Activated T-cell treated with anti-CD3 and anti-CD28 coated beads for 1 hour (primary cell): Measurements from ENCODE around the gene PAIP2B.
"Not testable (repeated sequence)": the region's sequence is repeated elsewhere in the genome, so short reads cannot be mapped to it uniquely, and the experiment has no call there.

ENCODE experiments used
- DNase-seq: peaks from one replicate; pipeline ENCODE4 v3.0.0-alpha.2; 2020; ENCODE audit warnings: low read depth

PAIP2B gene

GRCh38 chr2:71216501-71216900 is 10.4 kb downstream of the PAIP2B start:
- DNase-seq: no peak

DNA sequence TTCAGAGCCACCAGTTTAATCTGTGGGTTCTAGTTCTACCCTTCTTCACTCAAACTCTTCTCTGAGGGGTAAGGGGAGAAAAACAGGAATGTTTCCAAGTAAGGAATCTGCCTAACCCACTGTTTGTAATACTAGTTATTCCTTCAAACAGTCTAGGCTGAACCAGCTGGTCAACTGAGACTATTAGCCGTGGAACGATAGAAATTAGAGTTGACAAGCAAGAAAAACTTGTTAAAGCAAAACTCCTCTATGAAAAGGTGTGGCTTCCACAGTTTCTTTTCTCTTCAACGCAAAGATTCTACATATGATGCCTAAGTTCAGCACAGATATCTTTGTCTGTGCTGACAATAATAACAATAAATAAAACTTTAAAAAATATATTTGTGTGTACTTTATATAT is 11.5 kb downstream of the PAIP2B start:
- DNase-seq: no peak

DNA sequence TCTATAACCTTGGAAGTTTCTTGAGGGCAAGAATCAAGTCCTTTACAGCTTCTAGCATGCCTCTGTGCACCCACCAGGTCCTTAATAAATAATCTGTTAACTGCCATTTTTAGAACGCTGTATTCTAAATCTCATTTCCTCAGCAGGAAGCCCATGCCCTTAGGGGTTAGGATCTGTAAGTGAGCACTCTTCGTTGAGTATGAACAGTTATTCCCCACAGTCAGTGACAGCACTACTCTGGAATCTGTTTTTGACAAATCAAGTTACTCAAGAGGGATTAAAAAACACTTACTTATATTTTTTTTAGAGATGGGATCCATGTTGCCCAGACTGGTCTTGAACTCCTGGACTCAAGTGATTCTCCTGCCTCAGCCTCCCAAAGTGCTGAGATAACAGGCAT is 14.6 kb downstream of the PAIP2B start:
- DNase-seq: no peak

GRCh38 chr2:71210292-71210691 is 16.6 kb downstream of the PAIP2B start:
- DNase-seq: no peak

- no peak for DNase-seq
Observed at GRCh38 chr2:71208756-71209155, 18.1 kb downstream of the PAIP2B start.

GRCh38 chr2:71207601-71208000 is 19.3 kb downstream of the PAIP2B start:
- no peak for DNase-seq

- no peak for DNase-seq
Observed at GRCh38 chr2:71206271-71206670, 20.6 kb downstream of the PAIP2B start.

GRCh38 chr2:71191570-71191943 is 35.3 kb downstream of the PAIP2B start:
- no peak for DNase-seq

DNA sequence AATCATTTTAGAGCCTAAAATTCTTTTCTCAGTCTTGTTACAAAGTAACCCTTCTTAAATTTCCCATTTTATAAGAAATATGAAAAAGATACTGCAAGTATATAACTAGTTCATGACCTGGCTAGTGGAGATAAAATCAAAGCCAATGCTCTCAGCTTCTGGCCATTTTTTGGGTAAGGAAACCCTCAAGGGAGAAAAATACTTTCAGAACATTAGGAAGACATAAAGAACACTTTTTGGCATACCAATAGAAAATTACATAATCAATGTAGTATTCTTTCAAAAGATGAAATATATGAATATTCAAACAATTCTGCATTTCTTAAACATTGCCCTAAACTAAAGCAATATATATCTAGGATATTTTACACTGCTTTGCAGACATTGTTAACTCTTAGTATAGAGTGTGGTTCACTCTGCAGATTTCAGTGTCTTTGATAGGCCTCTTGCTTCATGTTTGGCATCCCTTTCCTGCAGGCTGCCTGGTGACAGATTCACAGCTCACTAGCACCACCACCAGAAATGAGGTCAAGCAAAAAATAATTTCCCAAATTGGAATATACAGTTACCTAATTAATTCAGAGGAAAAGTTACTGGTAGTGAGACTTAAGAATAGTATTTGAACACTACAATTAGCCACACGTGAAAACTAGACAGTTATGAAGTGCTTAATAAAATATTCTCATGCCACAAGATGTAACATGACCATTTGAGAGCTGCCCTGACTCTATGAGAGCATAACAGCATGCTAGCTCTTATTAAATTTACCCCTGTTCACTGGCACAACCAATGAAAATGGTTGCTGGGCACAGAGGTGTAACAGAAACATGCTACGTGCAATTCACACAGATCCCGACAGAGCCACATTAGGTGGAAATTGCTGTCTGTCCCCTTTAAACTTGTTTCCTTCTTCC is 36.0 kb downstream of the PAIP2B start:
- no peak for DNase-seq

- no peak for DNase-seq
Observed at GRCh38 chr2:71187589-71187988, 39.3 kb downstream of the PAIP2B start.

GRCh38 chr2:71186973-71187372 is 39.9 kb downstream of the PAIP2B start:
- DNase-seq: no peak

- not testable (repeated sequence) for DNase-seq
Observed at GRCh38 chr2:71183306-71184115, 43.4 kb downstream of the PAIP2B start.

GRCh38 chr2:71181316-71181715 is 45.6 kb downstream of the PAIP2B start:
- DNase-seq: no peak

GRCh38 chr2:71178836-71179235 is 48.1 kb downstream of the PAIP2B start:
- not testable (repeated sequence) for DNase-seq

GRCh38 chr2:71174207-71174606 is 52.7 kb downstream of the PAIP2B start:
- no peak for DNase-seq

DNA sequence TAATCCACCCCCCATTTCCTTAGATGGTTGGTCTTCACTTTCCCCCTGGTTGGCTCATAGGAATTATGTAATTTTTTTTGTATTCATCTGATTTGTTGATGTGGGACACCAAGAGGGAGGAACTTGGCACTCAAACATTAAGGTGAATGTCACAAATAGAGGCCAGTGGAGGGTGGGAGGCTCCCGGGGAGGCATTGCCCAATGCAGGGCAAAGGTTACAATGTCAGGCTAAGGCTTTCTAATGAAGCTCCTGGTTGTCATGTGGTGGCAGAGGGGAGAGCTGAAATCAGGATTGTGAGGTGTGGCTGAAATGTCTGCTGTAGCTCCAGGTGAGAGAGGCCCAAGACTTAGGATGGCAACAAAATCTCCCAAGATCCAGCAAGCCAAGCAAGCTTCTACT is 53.8 kb downstream of the PAIP2B start:
- no peak for DNase-seq

GRCh38 chr2:71166812-71167211 is 60.1 kb downstream of the PAIP2B start:
- DNase-seq: no peak

- peak; percentile 50 for DNase-seq
Observed at GRCh38 chr2:71157124-71157793, 69.6 kb downstream of the PAIP2B start.

- no peak for DNase-seq
Observed at GRCh38 chr2:71156573-71156972, 70.3 kb downstream of the PAIP2B start.

DNA sequence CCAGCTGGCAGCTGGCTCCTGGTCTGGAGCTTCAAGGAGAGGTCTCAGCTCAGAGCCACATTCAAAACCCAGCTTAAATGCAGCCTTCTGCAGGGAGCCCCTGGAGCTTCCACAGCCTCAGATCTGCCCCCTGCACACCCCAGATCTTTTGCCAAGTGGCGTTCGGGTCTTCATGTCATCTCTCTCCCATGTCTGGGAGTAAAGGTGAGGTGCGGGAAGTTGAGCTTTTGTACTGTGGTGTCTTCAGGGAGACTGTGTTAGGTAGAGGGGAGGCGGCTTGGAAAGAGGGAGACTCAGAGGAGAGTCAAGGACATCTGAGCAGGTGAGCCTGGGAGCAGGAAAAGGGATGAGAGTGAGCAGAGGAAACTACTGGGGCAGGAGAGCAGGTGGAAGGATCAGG is 71.1 kb downstream of the PAIP2B start:
- DNase-seq: no peak

DNA sequence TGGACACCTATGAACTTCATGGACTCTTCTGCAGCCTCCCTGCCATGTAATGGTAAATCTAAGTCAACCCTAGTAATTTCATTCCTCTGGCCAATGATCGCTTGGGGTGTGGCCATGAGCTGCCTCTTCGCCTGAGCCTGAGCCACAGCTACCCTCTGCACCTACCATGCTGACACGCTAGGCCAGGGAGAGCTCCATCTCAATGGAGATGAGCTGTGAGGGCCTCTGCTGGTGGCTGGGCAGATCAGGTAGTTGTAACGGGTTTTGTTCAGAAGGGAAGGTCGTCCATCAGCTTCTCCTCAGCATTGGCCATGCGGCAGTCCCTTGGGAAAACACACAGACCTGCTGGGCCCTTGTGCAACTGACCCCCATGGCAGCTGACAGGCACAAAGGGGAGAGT is 72.1 kb downstream of the PAIP2B start:
- no peak for DNase-seq

DNA sequence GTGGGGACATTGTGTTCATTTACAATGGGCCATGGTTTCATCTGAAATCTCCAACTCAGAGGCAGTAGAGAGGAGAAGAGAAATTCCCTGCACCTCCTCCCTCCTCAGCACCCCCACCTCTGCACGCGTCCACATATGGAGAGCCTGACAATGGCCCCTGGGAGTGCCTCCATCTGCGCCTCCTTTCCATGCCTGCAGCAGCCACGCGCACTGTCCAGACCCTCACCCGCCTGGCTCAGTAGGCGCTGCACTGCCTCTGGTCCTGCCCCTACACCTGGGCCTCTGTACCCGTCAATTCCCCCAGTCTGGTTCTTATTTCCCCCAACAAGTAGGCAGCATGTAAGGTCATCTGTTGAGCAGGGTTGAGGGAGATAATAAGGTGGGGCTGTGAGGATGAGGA is 72.6 kb downstream of the PAIP2B start:
- no peak for DNase-seq
